NCI-H1417 treated with DMSO at 0.1 percent for 48 hours (cell line): ENCODE results near the gene VAV2.
"Not testable (repeated sequence)": the region's sequence is repeated elsewhere in the genome, so short reads cannot be mapped to it uniquely, and the experiment has no call there.

ENCODE experiments used
- DNase-seq: peaks from one replicate; lab custom pipeline; 2025; lab: John Stamatoyannopoulos, UW

VAV2 gene

GRCh38 chr9:133767625-133768024 is 224.5 kb downstream of the VAV2 start:
- no peak for DNase-seq

DNA sequence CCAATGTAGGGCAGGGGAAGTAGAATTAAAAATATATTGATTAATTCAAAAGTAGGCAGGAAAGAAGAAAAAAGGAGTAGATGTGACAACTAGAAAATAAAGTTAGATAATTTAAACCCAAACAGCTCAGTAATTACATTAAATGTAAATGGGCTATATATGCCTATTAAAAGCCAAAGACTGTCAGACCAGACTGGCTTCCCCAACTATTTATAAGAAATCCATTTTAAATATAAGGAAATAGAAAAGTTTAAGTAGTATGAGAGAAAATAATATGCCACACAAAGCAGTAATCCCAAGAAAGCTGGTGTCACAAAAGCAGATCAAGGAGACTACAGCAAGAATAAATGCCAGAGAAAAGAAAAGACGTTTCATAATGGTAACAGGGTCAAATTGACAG is 225.1 kb downstream of the VAV2 start:
- DNase-seq: no peak

DNA sequence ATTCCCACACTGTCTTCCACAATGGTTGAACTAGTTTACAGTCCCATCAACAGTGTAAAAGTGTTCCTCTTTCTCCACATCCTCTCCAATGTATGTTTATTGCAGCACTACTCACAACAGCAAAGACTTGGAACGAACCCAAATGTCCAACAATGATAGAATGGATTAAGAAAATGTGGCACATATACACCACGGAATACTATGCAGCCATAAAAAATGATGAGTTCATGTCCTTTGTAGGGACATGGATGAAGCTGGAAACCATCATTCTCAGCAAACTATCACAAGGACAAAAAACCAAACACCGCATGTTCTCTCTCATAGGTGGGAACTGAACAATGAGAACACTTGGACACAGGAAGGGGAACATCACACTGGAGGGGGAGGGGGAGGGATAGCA is 225.9 kb downstream of the VAV2 start:
- DNase-seq: not testable (repeated sequence)

GRCh38 chr9:133763272-133764183 is 228.6 kb downstream of the VAV2 start:
- DNase-seq: no peak

DNA sequence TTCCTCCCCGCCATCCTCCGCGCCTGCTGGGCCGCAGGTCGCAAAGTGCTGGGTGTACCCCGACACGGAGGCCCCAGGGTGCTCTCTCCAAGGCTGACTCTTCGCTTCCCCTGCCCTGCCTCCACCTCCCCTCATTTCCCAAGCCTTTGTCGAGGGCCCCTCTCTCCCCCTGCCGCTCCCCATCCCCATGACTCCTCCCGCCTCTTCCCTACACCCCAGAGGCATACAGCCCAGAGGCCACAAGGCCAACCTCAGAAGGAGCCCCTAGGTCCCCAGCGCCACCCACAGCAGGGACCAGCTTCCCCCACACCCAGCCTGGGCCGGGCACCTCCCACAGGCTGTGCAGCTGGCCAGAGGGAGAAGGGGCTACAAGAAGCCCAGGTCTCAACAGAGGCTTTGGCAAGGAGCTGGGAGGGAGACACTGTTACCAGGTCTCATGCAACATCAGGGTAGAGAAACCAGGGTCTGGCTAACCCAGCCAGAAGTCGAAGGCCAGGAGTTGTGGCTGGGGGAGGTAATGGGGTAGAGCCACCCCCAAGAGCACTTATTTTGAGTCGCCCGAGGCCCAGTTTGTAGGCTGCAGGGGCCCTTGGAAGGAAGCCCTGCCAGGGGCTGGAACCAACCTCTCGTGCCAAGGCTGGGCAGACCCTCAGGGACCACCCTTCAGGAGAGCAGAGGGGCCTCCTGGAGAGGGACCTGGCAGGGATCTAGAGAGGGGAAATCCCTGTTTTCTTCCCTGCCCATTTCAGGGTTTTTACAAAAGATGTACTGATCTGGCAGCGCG is 229.4 kb downstream of the VAV2 start:
- no peak for DNase-seq

GRCh38 chr9:133761641-133762248 is 230.4 kb downstream of the VAV2 start:
- DNase-seq: no peak

DNA sequence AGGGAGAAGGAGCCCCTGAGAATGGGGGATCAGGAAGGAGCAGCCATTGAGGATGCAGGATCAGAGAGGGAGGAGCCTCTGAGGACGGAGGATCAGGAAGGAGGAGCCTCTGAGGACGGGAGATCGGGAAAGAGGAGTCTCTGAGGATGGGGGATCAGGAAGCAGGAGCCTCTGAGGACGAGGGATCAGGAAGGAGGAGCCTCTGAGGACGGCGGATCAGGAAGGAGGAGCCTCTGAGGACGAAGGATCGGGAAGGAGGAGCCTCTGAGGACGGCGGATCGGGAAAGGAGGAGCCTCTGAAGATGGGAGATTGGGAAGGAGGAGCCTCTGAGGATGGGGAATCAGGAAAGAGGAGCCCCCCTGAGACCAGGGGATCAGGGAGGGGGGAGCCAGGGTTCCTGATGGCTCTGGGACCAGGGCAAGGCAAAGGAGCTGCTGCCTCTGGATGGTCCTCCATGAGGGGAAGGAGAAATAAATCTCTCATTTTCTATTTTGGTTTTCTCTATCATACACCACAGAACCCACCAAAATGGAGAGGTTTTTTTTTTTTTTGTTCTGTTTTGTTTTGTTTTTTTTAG is 231.3 kb downstream of the VAV2 start:
- DNase-seq: no peak

GRCh38 chr9:133759946-133760345 is 232.2 kb downstream of the VAV2 start:
- DNase-seq: no peak

DNA sequence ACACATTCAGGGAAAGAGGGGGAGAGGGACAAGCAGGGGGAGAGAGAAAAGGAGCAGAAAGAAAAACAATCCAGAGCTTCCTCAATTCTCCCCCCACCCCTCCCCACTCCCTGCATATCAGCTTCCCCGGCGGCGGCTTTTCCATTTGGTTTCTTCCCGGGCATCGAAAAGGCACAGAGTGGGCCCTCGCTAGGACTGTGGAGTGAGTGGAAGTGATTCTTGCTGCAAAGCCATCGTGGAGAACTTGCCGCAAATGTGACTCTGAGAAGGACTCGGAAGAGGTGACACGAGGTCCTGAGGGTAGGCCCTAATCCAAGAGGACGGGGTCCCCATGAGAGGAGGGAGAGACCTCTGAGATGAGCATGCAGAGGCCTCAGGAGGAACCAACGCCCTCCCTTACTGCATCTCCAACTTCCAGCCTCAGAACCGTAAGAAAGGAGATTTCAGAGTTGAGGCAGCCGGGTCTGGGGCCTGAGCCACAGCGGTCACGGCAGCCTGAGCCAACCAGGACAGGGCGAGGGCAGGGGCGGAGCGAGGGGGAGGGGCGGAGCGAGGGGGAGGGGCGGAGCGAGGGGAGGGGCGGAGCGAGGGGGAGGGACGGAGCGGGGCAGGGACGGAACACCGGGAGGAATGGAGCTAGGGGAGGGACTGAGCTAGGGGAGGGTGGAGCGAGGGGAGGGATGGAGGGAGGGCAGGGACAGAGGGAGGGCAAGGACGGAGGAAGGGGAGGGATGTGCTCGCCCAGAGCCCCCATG is 232.8 kb downstream of the VAV2 start:
- DNase-seq: no peak

DNA sequence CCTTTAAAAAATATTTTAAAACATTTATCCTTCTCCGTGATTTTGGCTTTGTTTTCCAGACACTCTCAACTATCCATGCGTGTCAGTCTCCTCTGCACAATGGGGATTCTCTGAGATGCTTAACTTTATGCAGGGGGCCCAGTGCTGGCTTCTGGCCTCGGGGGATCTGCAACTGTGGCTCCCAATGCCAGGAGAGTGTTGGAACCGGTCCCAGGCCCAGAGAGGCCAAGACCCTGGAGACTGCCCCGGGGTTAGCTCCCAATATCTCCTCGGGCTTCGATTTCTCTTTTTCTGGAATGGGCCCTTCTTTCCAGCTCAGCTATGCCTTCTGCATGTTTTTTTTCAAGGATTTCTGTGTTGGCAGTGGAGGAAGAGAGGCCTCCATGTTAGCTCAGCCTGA is 233.9 kb downstream of the VAV2 start:
- no peak for DNase-seq

- no peak for DNase-seq
Measured at GRCh38 chr9:133754688-133755227, 237.4 kb downstream of the VAV2 start.

GRCh38 chr9:133754187-133754586 is 237.9 kb downstream of the VAV2 start:
- no peak for DNase-seq

DNA sequence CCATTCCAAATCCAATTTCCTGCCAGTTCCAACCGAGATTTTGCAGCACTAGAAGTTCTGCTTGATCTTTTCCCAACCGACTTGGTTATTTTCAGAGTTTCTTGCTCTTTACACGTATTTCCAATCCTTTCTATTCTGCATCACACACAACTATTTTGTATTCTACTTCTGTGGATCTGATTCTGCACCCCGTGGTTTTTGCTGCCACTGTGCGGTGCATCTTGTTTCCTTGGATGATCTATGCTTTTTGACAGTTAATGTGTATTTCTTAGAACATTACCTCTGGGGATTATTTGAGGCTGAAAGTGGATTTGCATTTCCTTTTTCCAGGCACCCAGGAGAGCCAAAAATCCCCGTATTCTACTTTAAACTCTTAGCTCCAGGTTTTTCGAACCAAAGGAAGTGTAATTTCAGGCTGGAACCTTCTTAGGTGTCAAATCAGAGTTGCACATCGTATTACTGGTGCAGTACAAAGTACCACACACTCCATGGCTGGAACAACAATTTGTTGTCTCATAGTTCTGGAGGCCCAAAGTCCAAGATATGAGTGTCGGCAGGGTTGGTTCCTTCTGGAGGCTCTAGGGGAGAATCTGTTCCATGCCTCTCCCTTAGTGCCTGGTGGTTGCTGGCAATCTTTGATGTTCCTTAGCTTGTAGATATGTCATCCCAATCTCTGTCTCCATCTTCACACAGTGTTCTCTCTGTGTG is 239.2 kb downstream of the VAV2 start:
- DNase-seq: no peak

DNA sequence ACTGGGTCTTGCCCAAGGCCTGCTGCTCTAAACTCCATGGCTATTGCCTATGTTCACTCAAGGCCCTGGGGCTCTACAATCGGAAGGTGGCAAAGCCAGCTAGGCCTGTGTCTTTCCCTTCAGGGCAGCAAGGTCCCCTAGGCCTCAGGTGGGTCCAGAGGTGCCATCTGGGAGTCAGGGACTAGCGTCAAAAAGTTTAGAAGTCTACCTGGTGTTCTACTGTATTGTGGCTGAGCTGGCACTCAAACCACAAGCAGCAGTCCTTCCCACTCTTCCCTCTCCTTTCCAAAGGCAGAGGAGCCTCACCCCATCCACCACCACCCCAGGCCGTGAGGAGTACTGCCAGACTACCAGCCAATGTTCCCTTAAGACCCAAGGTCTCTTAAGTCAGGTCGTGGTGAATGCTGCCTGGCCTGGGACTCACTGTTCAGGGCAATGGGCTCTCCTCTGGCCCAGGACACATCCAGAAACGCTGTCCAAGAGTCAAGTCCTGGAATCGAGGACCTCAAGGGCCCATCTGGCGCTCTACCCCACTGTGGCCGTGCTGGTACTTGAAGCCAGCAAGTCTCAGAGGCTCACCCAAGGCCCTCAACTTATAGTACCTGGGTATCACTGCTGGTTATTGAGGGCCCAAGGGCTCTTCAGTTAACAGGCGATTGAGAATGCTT is 241.0 kb downstream of the VAV2 start:
- no peak for DNase-seq

- DNase-seq: no peak
Measured at GRCh38 chr9:133747309-133747708, 244.8 kb downstream of the VAV2 start.

DNA sequence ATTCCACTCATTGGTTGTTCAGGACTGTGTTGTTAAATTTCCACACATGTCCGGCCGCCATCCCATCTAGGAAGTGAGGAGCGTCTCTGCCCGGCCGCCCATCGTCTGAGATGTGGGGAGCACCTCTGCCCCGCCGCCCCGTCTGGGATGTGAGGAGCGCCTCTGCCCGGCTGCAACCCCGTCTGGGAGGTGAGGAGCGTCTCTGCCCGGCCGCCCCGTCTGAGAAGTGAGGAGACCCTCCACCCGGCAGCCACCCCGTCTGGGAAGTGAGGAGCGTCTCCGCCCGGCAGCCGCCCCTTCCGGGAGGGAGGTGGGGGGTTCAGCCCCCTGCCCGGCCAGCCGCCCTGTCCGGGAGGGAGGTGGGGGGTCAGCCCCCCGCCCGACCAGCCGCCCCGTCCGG is 247.6 kb downstream of the VAV2 start:
- not testable (repeated sequence) for DNase-seq

GRCh38 chr9:133742849-133743444 is 249.2 kb downstream of the VAV2 start:
- peak; percentile 65 for DNase-seq

GRCh38 chr9:133742251-133742650 is 249.9 kb downstream of the VAV2 start:
- no peak for DNase-seq

GRCh38 chr9:133741716-133742115 is 250.4 kb downstream of the VAV2 start:
- DNase-seq: no peak

DNA sequence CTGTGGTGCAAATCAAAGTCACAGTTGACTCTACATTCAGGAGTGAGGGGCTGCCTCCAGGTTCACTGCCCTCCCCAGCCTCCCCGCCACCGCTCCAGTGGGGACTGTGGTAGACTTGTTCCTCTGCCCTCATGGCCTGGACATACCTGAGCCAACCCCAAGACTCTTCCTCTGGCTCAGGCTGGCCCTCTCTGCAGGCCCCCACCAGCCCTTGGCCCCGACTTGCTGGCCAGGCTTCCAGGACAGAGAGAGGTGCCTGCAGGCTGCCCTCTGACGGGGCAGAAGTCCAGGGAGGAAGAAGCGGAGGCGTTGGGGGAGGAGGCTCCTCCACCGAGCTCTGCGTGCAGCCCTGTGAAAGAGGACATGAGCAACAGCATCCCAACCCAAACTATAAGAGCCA is 251.2 kb downstream of the VAV2 start:
- no peak for DNase-seq
